IMR-90 (cell line): Measurements from ENCODE around the gene ZNF443. TPM values are rescaled to one million over a fixed set of nuclear protein-coding genes. Genes with fewer than 3 reads are reported as not detected.

Experiments
- ATAC-seq: fragments of 200-7000 bp; cut with Tn5 transposase; 2 replicates; pipeline ENCODE4 v1.9.1; 2020; ENCODE audit warnings: low read depth, mild to moderate bottlenecking, moderate library complexity
- BruUV-seq: library from RNA; stranded (reverse); fragments of 400-500 nt; replicated peaks from 2 replicates; lab custom pipeline; 2021; lab: Mats Ljungman, UMichigan
- CTCF ChIA-PET: fragments of 300-600 bp; formaldehyde crosslinking; extraction: SDS; loops from one replicate; lab custom pipeline; 2021; ENCODE audit warnings: antibody characterized with exemption; lab: Yijun Ruan, JAX
- POLR2A ChIA-PET: fragments of 300-600 bp; sonication (Branson Sonifier 250); formaldehyde crosslinking; loops from one replicate; lab custom pipeline; 2022; ENCODE audit warnings: antibody characterized with exemption; ENCODE audit not compliant: unreplicated experiment; lab: Charles Lee
- DNase-seq: peaks from one replicate; pipeline ENCODE4 v3.0.0; 2013
- H2AFZ ChIP-seq: replicated peaks from 2 replicates; pipeline ENCODE3; 2013; ENCODE audit warnings: low read length, mild to moderate bottlenecking; ENCODE audit not compliant: poor library complexity
- H2AK5ac ChIP-seq: 2 replicates; pipeline ENCODE4 v1.6.1; 2013; ENCODE audit warnings: low read depth, low read length, inconsistent platforms
- H2AK9ac ChIP-seq: replicated peaks from 2 replicates; pipeline ENCODE3; 2013; ENCODE audit warnings: mild to moderate bottlenecking, low read depth, low read length, moderate library complexity; ENCODE audit not compliant: poor library complexity
- H2BK120ac ChIP-seq: 2 replicates; pipeline ENCODE4 v1.6.1; 2013; ENCODE audit warnings: low read depth, low read length, inconsistent platforms
- H2BK15ac ChIP-seq: 3 replicates; pipeline ENCODE4 v1.6.1; 2013; ENCODE audit warnings: low read depth, low read length, inconsistent platforms
- H2BK20ac ChIP-seq: 2 replicates; pipeline ENCODE4 v1.6.1; 2013; ENCODE audit warnings: low read depth, mild to moderate bottlenecking, inconsistent platforms, low read length, moderate library complexity
- H2BK5ac ChIP-seq: 2 replicates; pipeline ENCODE4 v1.6.1; 2013; ENCODE audit warnings: mild to moderate bottlenecking, low read depth, low read length, inconsistent platforms; ENCODE audit not compliant: poor library complexity, severe bottlenecking
- H3K14ac ChIP-seq: replicated peaks from 2 replicates; pipeline ENCODE4 v1.6.1; 2013; ENCODE audit warnings: low read depth, low read length, inconsistent platforms
- H3K18ac ChIP-seq: 2 replicates; pipeline ENCODE4 v1.6.1; 2013; ENCODE audit warnings: low read depth, low read length, control low read depth
- H3K23ac ChIP-seq: 2 replicates; pipeline ENCODE4 v1.6.1; 2013; ENCODE audit warnings: low read depth, low read length, inconsistent platforms
- H3K27ac ChIP-seq: 2 replicates; pipeline ENCODE4 v1.5.1; 2013; ENCODE audit warnings: mild to moderate bottlenecking, control low read depth, low read length; ENCODE audit not compliant: insufficient read depth
- H3K27me3 ChIP-seq: 2 replicates; pipeline ENCODE4 v1.6.1; 2013; ENCODE audit warnings: low read length; ENCODE audit not compliant: control insufficient read depth, insufficient read depth
- H3K36me3 ChIP-seq: 2 replicates; pipeline ENCODE4 v1.6.1; 2013; ENCODE audit warnings: low read length, mixed read lengths; ENCODE audit not compliant: control insufficient read depth, insufficient read depth
- H3K4ac ChIP-seq: 2 replicates; pipeline ENCODE4 v1.6.1; 2013; ENCODE audit warnings: low read depth, low read length, inconsistent platforms
- H3K4me1 ChIP-seq: 2 replicates; pipeline ENCODE4 v1.6.1; 2013; ENCODE audit warnings: low read length, mixed read lengths; ENCODE audit not compliant: control insufficient read depth, insufficient read depth
- H3K4me2 ChIP-seq: 2 replicates; pipeline ENCODE4 v1.6.1; 2013; ENCODE audit warnings: low read depth, mild to moderate bottlenecking, control low read depth, low read length, moderate library complexity
- H3K4me3 ChIP-seq: 2 replicates; pipeline ENCODE4 v1.5.1; 2013; ENCODE audit warnings: low read depth, mild to moderate bottlenecking, control low read depth, low read length, moderate library complexity; ENCODE audit not compliant: insufficient read depth
- H3K56ac ChIP-seq: 2 replicates; pipeline ENCODE4 v1.6.1; 2013; ENCODE audit warnings: low read length, inconsistent platforms; ENCODE audit not compliant: insufficient read depth; ENCODE audit errors: extremely low read depth
- H3K79me1 ChIP-seq, 2 experiments: 2 replicates each; pipeline ENCODE4 v1.6.1; 2013; ENCODE audit warnings: low read length in 2 of 2, inconsistent platforms in 1 of 2, low read depth in 1 of 2
- H3K9ac ChIP-seq: 2 replicates; pipeline ENCODE4 v1.6.1; 2013; ENCODE audit warnings: low read depth, low read length, control low read depth
- H3K9me1 ChIP-seq: 2 replicates; pipeline ENCODE4 v1.6.1; 2013; ENCODE audit warnings: low read length, inconsistent platforms; ENCODE audit not compliant: insufficient read depth
- H3K9me3 ChIP-seq: 2 replicates; pipeline ENCODE4 v1.6.1; 2013; ENCODE audit warnings: low read length; ENCODE audit not compliant: control insufficient read depth, insufficient read depth
- H4K20me1 ChIP-seq: 2 replicates; pipeline ENCODE4 v1.6.1; 2013; ENCODE audit warnings: low read length, inconsistent platforms; ENCODE audit not compliant: insufficient read depth
- H4K5ac ChIP-seq: 2 replicates; pipeline ENCODE4 v1.6.1; 2013; ENCODE audit warnings: mild to moderate bottlenecking, low read depth, low read length, control low read depth
- H4K8ac ChIP-seq, 2 experiments: 2 replicates each; pipeline ENCODE4 v1.6.1; 2013; ENCODE audit warnings: low read depth in 2 of 2, low read length in 2 of 2, control low read depth in 1 of 2, inconsistent platforms in 1 of 2
- H4K91ac ChIP-seq: 2 replicates; pipeline ENCODE4 v1.6.1; 2013; ENCODE audit warnings: low read depth, low read length, inconsistent platforms; ENCODE audit not compliant: insufficient read depth
- BHLHE40 ChIP-seq: fragments of 150-350 bp; IDR thresholded peaks from 2 replicates; pipeline ENCODE4 v1.6.1; 2016; ENCODE audit warnings: mild to moderate bottlenecking, low read depth, low read length
- CEBPB ChIP-seq: IDR thresholded peaks from 2 replicates; pipeline ENCODE4 v1.6.1; 2012; ENCODE audit warnings: low read depth, low read length, improper control_type of control experiment
- CHD1 ChIP-seq: IDR thresholded peaks from 2 replicates; pipeline ENCODE4 v1.6.1; 2012; ENCODE audit warnings: low read depth, low read length, improper control_type of control experiment
- ELK1 ChIP-seq: fragments of 150-350 bp; IDR thresholded peaks from 2 replicates; pipeline ENCODE4 v1.6.1; 2016; ENCODE audit warnings: low read depth, mild to moderate bottlenecking, low read length, moderate library complexity, borderline replicate concordance
- FOS ChIP-seq: fragments of 150-350 bp; IDR thresholded peaks from 2 replicates; pipeline ENCODE4 v1.6.1; 2016; ENCODE audit warnings: low read depth, low read length
- MAFK ChIP-seq: IDR thresholded peaks from 2 replicates; pipeline ENCODE4 v1.6.1; 2012; ENCODE audit warnings: low read depth, low read length, improper control_type of control experiment
- MAZ ChIP-seq: IDR thresholded peaks from 2 replicates; pipeline ENCODE4 v1.6.1; 2012; ENCODE audit warnings: low read depth, mild to moderate bottlenecking, low read length, improper control_type of control experiment, moderate library complexity, borderline replicate concordance
- MXI1 ChIP-seq: IDR thresholded peaks from 2 replicates; pipeline ENCODE4 v1.6.1; 2012; ENCODE audit warnings: low read depth, mild to moderate bottlenecking, low read length, moderate library complexity, borderline replicate concordance
- NFE2L2 ChIP-seq: fragments of 150-350 bp; IDR thresholded peaks from 2 replicates; pipeline ENCODE4 v1.6.1; 2016; ENCODE audit warnings: low read depth, mild to moderate bottlenecking, low read length
- POLR2A ChIP-seq: IDR thresholded peaks from 2 replicates; pipeline ENCODE4 v1.6.1; 2012; ENCODE audit warnings: mild to moderate bottlenecking, low read depth, low read length
- RAD21 ChIP-seq: IDR thresholded peaks from 2 replicates; pipeline ENCODE4 v1.6.1; 2012; ENCODE audit warnings: low read length, improper control_type of control experiment
- RCOR1 ChIP-seq: IDR thresholded peaks from 2 replicates; pipeline ENCODE4 v1.6.1; 2012; ENCODE audit warnings: mild to moderate bottlenecking, low read length, improper control_type of control experiment; ENCODE audit not compliant: insufficient replicate concordance
- RFX5 ChIP-seq: IDR thresholded peaks from 2 replicates; pipeline ENCODE4 v1.8.0; 2012; ENCODE audit warnings: low read depth, mild to moderate bottlenecking, low read length, moderate library complexity
- SMC3 ChIP-seq: fragments of 150-350 bp; IDR thresholded peaks from 2 replicates; pipeline ENCODE4 v1.6.1; 2016; ENCODE audit warnings: low read depth, mild to moderate bottlenecking, antibody characterized with exemption, low read length, moderate library complexity
- WGBS, 2 experiments: methylation state at CpG; one replicate each; pipeline versions ENCODE4 v1.1.5 to v1.1.7; 2013; ENCODE audit warnings: missing lambda C conversion rate in 2 of 2; ENCODE audit not compliant: insufficient read length in 1 of 2; ENCODE audit errors: extremely low coverage in 2 of 2; 5-methylcytosine and 5-hydroxymethylcytosine counted together
- dilution Hi-C: fragments of 300-500 bp; cut with HindIII; formaldehyde crosslinking; loops from one replicate; pipeline ENCODE4 v1.14.3; 2018; ENCODE audit warnings: low sequenced_read_pairs; ENCODE audit not compliant: unreplicated experiment
- in situ Hi-C: fragments of 300-500 bp; cut with MboI; formaldehyde crosslinking; loops from 3 replicates; pipeline ENCODE4 v1.14.3; 2019; ENCODE audit warnings: low sequenced_read_pairs, inconsistent platforms, mixed read lengths
- intact Hi-C: fragments of 100-400 bp; cut with micrococcal nuclease; formaldehyde crosslinking; loops from 2 replicates; pipeline ENCODE4 v1.10.0; 2022
- polyA plus RNA-seq, 3 experiments: library from polyadenylated mRNA; depleted of rRNA; stranded (reverse); fragments of >200 nt; gene quantifications; 2 replicates each; pipeline ENCODE4 v1.2.3, GENCODE V29; 2012; ENCODE audit warnings: low replicate concordance in 1 of 3
- total RNA-seq: library from RNA; depleted of rRNA; stranded (reverse); fragments of >200 nt; gene quantifications from 2 replicates; pipeline ENCODE4 v1.2.3, GENCODE V29; 2012
- TF ChIP-seq, protein P1 (sequence below): conservative IDR thresholded peaks from 2 replicates; pipeline ENCODE4 v1.5.1; 2012; ENCODE audit warnings: mild to moderate bottlenecking, low read depth, low read length, improper control_type of control experiment
- TF ChIP-seq, protein P2 (sequence below): fragments of 150-350 bp; IDR thresholded peaks from 2 replicates; pipeline ENCODE4 v1.6.1; 2017; ENCODE audit warnings: mild to moderate bottlenecking, antibody characterized with exemption, low read length, low read depth

ZNF443 gene
- total and polyA plus RNA-seq, 2 of the 4 experiments (the other 2 are of a cell fraction), result 0.79 to 3.2 TPM

DNA sequence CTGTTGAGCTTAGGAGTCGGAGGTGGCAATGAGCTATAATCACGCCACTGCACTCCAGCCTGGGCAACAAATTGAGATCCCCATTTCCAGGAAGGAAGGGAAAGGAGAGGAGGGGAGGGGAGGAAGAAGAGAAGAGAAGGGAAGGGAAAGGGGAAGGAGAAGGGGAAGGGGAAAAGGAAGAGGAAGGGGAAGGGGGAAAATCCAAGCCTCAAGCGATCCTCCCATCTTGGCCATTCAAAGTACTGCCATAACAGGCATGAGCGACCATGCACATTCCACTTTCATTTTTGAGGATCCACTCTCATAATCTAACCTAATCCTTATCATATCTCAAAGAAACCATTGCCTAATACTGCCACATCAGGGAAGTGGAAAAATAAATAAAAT is 14.9 kb downstream of the ZNF443 start:
- Histone ChIP-seq H3K27ac (no peak overlapping the region), H3K9me1 (no peaks in the 10 kb centered on the region), H2BK20ac (no peak overlapping the region), H3K14ac (no peak overlapping the region), H2AK9ac (no peak overlapping the region), H3K4ac (no peak overlapping the region), H4K5ac (no peak overlapping the region), H3K18ac (no peak overlapping the region), H3K9me3 (peaks cover 5% of the 10 kb centered on the region), H3K23ac (no peak overlapping the region), H2AFZ (no peak overlapping the region), H2BK15ac (no peak overlapping the region), H3K4me3 (no peak overlapping the region), H3K56ac (no peak overlapping the region), H2BK120ac (no peak overlapping the region), H3K4me1 (no peaks in the 10 kb centered on the region), H3K27me3 (no peaks in the 10 kb centered on the region), H2BK5ac (no peak overlapping the region), H2AK5ac (no peak overlapping the region), H3K9ac (no peak overlapping the region), H4K8ac (no peak overlapping the region), H3K36me3 (no peaks in the 10 kb centered on the region; the same call in 1 of the 2 replicates), H4K20me1 (no peaks in the 10 kb centered on the region), H3K79me1 (no peaks in the 10 kb centered on the region), H3K4me2 (no peak overlapping the region), H4K91ac (no peak overlapping the region)
- in situ Hi-C loops (no loop called here), intact Hi-C loops (no loop called here), dilution Hi-C loops (no loop called here)
- DNase-seq (no peak), ATAC-seq (no peak)
- BruUV-seq, result no TSS peak
- POLR2A ChIA-PET, result no interaction called here
- no peak for TF ChIP-seq ELK1
- no peak for TF ChIP-seq MAFK
- TF ChIP-seq MXI1, result no peak
- TF ChIP-seq POLR2A, result no peak
- no peak for TF ChIP-seq SMC3
- no peak for TF ChIP-seq BHLHE40
- TF ChIP-seq MAZ, result no peak
- TF ChIP-seq RFX5, result no peak
- TF ChIP-seq FOS, result no peak
- TF ChIP-seq, protein P1, sequence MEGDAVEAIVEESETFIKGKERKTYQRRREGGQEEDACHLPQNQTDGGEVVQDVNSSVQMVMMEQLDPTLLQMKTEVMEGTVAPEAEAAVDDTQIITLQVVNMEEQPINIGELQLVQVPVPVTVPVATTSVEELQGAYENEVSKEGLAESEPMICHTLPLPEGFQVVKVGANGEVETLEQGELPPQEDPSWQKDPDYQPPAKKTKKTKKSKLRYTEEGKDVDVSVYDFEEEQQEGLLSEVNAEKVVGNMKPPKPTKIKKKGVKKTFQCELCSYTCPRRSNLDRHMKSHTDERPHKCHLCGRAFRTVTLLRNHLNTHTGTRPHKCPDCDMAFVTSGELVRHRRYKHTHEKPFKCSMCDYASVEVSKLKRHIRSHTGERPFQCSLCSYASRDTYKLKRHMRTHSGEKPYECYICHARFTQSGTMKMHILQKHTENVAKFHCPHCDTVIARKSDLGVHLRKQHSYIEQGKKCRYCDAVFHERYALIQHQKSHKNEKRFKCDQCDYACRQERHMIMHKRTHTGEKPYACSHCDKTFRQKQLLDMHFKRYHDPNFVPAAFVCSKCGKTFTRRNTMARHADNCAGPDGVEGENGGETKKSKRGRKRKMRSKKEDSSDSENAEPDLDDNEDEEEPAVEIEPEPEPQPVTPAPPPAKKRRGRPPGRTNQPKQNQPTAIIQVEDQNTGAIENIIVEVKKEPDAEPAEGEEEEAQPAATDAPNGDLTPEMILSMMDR, result no peak
- TF ChIP-seq RAD21, result no peak
- TF ChIP-seq, protein P2, sequence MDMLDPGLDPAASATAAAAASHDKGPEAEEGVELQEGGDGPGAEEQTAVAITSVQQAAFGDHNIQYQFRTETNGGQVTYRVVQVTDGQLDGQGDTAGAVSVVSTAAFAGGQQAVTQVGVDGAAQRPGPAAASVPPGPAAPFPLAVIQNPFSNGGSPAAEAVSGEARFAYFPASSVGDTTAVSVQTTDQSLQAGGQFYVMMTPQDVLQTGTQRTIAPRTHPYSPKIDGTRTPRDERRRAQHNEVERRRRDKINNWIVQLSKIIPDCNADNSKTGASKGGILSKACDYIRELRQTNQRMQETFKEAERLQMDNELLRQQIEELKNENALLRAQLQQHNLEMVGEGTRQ, result no peak
- TF ChIP-seq CEBPB, result no peak
- TF ChIP-seq CHD1, result no peak
- no peak for TF ChIP-seq RCOR1
- TF ChIP-seq NFE2L2, result no peak
- CTCF ChIA-PET, result no interaction called here
- no CpG with 5 or more reads among the region's 4 CpGs for WGBS, 2 experiments
